GM10266 (cell line): Measurements from ENCODE around the gene SNAI1.
"Not testable (repeated sequence)": the region's sequence is repeated elsewhere in the genome, so short reads cannot be mapped to it uniquely, and the experiment has no call there.

Source experiments
- DNase-seq: peaks from one replicate; pipeline ENCODE4 v3.0.0; 2012; ENCODE audit errors: extremely low spot score
- CTCF ChIP-seq: IDR thresholded peaks from 2 replicates; pipeline ENCODE4 v1.5.1; 2012; ENCODE audit warnings: mild to moderate bottlenecking, low read depth; ENCODE audit not compliant: control insufficient read depth, insufficient read depth; ENCODE audit errors: missing control alignments

The SNAI1 gene

GRCh38 chr20:49990271-49990720 lies 7.5 kb downstream of the SNAI1 start:
- no peak for DNase-seq
- no peak for TF ChIP-seq CTCF

GRCh38 chr20:49993301-49993751 lies 10.5 kb downstream of the SNAI1 start:
- no peak for TF ChIP-seq CTCF
- DNase-seq, result no peak

DNA sequence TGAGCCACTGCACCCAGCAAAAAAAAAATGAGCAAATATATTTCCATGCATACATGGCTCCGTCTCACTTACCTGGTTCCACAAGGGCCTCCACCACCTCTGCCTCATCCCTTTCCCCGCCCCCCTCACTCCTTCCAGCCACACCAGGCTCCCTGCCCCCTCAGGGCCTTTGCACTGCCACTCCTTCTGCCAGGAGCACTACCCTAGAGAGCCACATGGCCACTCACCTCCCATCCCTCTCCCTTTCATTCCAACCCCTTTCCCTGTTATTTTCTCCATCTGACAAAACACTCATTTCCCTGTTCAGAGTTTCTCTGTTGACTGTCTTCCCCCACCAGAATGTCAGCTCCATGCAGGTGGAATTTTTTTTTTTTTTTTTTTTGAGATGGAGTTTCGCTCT lies 12.8 kb downstream of the SNAI1 start:
- no peak for DNase-seq
- TF ChIP-seq CTCF, result no peak

- DNase-seq, result not testable (repeated sequence)
These were observed 15.9 kb downstream of the SNAI1 start for GRCh38 chr20:49998478-49999188.

- TF ChIP-seq CTCF, result no peak
- DNase-seq, result no peak
These were observed 16.5 kb downstream of the SNAI1 start for GRCh38 chr20:49999329-49999728.

GRCh38 chr20:50000548-50001222 lies 17.9 kb downstream of the SNAI1 start:
- DNase-seq, result not testable (repeated sequence)

GRCh38 chr20:50001784-50002311 lies 19.1 kb downstream of the SNAI1 start:
- no peak for DNase-seq
- TF ChIP-seq CTCF, result no peak

DNA sequence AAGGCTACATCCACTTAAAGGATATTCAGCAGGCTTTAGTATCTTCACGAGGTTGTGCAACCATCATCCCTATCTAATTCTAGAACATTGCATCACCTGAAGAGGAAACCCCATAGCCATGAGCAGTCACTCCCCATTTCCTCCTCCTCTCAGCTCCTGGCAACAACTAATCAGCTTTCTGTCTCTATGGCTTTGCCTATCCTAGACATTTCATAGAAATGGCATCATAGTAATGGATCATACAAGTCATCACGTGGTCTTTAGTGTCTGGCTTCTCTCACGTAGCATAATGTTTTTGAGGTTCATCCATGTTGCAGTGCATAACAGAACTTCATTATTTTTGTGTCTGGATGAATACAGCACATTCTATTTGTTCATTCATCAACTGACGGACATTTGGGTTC lies 20.5 kb downstream of the SNAI1 start:
- no peak for DNase-seq
- TF ChIP-seq CTCF, result no peak
